GM12801 (cell line): ENCODE data around the gene IDH2.

Source experiments
- TF ChIP-seq, protein P1 (sequence below): IDR thresholded peaks from one replicate; pipeline ENCODE4 v1.5.1; 2011; ENCODE audit warnings: control low read depth; ENCODE audit not compliant: insufficient read length; ENCODE audit errors: extremely low read depth

Gene IDH2

GRCh38 chr15:90105521-90105920 lies 3.3 kb upstream of the IDH2 start:
- TF ChIP-seq, protein P1, sequence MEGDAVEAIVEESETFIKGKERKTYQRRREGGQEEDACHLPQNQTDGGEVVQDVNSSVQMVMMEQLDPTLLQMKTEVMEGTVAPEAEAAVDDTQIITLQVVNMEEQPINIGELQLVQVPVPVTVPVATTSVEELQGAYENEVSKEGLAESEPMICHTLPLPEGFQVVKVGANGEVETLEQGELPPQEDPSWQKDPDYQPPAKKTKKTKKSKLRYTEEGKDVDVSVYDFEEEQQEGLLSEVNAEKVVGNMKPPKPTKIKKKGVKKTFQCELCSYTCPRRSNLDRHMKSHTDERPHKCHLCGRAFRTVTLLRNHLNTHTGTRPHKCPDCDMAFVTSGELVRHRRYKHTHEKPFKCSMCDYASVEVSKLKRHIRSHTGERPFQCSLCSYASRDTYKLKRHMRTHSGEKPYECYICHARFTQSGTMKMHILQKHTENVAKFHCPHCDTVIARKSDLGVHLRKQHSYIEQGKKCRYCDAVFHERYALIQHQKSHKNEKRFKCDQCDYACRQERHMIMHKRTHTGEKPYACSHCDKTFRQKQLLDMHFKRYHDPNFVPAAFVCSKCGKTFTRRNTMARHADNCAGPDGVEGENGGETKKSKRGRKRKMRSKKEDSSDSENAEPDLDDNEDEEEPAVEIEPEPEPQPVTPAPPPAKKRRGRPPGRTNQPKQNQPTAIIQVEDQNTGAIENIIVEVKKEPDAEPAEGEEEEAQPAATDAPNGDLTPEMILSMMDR: no peak

GRCh38 chr15:90104551-90104950 lies 2.3 kb upstream of the IDH2 start:
- TF ChIP-seq, protein P1: no peak

DNA sequence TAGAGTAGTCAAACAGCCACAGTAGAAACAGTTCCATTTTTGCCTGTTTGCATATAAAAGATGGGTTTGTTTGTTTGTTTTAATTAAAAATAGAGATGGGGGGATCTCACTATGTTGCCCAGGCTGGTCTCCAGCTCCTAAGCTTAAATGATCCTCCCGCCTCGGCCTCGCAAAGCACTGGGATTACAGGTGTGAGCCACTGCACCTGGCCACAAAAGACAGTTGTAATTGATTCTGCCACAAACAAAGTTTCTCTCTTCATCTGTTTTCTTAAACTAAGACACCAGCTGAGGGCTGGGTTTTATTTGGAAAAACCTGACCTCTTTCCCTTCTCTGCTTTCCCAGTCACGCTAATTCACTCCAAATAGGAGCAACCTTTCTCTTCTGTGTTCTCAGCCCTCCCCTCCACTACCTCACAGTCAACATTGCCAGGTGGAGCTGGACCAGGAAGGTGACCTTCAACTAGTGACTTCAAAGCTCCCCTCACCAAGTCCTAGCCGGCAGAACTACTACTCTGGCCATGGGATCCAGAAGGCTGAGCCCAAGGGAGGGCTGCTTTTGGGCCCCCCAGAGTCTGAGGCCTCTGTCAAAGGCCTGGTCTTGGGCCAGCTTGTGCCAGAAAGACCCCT lies 1.5 kb upstream of the IDH2 start:
- TF ChIP-seq, protein P1: no peak

- TF ChIP-seq, protein P1: no peak
These were observed 919 bp downstream of the IDH2 start for GRCh38 chr15:90101130-90101968.

DNA sequence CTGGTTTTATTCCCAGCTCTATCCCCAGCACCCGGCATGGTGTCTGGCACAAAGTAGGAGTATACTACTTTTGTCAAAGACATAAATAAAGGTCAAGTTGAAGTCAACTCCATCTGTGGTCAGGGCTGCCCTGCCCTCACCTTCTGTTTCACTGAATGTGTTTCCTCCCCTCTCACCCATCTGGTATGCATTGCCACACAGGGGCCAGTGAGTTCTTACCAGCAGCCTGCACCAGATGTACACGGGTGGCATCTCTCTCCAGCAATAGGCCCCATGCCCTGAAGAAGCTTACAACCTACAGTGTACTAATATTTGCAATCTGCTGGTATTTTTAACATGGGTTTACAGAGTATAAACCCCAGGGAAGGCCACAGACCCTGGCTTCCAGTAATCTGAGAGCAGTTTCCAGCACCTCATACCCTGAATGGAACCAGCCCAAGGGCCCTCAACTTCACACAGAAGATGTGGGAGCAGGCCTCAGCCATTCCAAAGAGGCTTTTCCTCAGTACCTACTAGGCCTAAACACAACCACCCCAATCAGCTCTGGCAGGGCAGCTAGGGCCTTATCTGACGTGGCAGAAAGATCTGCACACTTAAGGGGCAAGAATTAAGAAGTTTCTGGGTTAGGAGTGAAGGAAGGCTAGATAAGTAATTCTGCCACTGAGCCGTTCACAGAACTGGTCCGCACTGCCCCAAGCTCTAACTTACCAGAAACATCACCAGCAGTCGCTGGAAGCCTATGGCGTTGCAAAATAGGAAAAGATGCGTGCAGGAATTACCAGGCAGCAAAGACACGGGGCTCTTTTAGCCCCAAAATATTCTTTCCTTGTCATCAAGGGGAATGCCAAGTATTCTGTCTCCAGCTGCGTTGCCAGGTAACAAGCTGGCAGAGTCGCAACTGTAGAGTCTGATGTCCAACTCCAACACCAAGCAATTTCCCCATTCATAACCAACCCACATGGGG lies 2.1 kb downstream of the IDH2 start:
- TF ChIP-seq, protein P1: no peak

- TF ChIP-seq, protein P1: no peak
These were observed 3.0 kb downstream of the IDH2 start for GRCh38 chr15:90099072-90099867.
